NK-92 treated with Interleukin-12 subunit alpha and Interleukin-12 subunit beta, amount 100 ng/mL, for 24 hours (cell line): Measurements from ENCODE around the gene REX1BD.
"Not testable (repeated sequence)": the region's sequence is repeated elsewhere in the genome, so short reads cannot be mapped to it uniquely, and the experiment has no call there.

Source experiments
- DNase-seq: peaks from one replicate; lab custom pipeline; 2025; lab: John Stamatoyannopoulos, UW

REX1BD gene

DNA sequence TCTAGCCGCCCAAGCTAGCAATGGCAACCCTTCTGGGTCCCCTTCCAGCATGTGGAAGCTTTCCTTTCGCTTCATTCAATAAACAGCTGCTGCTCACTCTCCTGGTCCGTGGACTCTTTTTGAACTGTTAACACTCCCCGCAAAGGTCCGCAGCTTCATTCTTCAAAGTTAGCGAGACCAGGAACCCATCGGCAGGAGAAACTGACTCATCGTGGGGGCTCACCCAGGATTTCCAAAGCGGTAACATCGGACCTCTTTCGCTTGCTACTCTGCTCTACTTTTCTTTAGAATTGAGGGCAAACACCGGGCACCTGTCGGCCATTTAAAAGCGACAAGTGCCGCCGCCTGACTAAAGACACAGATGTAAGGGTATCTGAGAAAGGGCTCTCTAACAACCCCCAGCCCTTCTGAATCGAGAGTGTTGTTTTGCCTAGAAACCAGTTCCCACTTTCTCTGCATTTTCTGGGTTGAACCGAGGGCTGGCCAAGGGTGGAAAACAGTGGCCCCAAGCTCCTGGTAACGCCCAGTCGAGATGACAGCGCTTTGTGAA, 11.2 kb upstream of the REX1BD start:
- no peak for DNase-seq

DNA sequence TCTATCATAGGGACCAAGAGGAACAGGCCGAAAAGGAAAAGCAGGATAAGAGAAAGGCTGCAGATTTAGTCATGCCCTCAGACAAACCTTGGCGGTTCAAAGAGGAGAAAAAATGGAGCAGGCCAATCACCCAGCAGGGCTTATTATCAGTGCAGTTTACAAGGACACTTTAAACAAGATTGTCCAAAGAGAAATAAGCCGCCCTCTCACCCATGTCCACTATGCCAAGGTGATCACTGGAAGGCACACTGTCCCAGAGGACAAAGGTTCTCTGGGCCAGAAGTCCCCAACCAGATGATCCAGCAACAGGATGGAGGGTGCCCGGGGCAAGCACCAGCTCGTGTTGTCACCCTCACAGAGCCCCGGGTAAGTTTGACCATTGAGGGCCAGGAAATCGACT, 8.3 kb upstream of the REX1BD start:
- no peak for DNase-seq

DNA sequence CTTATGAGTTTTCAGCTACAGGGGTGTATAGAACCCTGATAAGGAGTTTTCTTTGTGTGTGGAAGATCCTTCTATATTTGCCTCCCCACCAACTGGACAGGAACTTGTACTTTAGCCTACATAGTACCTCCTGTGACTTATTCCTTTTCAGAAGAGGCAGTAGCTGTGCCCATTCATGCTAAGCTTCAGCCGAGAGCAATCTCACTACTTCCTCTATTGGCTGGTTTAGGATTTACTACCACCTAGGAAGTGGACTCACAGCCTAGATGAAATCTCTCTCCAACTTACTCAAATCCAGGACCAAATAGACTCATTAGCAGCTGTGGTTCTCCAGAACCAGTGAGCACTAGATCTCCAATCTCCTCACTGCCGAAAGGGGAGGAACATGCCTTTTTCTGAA, 2.3 kb upstream of the REX1BD start:
- no peak for DNase-seq

DNA sequence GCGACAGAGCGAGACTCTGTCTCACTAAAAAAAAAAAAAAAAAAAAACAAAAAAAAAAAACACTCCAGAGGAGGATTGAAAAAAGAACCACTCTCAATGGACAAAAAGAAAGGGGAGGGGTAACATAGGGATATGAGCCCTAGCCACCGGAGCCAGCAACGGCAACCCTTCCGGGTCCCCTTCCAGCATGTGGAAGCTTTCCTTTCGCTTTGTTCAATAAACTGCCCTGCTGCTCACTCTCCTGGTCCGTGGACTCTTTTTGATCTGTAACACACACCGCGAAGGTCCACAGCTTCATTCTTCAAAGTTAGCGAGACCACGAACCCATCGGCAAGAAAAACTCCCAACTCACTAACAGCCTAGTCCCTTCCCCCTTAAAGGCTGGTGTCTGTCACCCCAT, 1.0 kb upstream of the REX1BD start:
- no peak for DNase-seq

DNA sequence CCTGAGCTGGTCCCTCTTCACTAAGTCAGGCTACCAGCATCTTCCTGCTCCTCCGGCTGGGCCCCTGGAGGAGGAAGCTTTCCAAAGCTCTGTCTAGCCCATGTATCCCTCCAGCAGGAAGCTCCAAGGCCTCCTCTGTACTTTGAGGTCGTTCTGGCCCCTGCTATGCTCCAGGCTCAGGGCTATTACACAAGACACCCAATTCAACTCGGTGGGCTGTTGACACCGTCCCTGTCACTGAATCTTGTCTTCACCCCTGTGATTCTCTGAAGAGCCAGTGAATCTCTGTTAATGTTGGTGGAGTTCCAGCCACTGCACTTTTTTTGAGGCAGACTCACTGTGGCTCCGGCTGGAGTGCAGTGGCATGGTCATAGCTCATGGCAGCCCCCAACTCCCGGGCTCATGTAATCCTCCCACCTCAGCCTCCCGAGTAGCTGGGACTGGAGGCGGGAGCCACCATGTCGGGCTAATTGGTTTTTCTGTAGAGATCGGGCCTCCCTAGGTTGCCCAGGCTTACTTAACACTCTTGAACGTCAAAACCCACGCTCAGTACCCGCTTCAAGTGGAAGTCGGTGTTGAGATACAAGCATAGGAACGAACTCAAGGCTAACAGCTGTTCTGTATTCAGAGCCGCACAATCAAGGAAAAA, 512 bp upstream of the REX1BD start:
- DNase-seq: no peak

DNA sequence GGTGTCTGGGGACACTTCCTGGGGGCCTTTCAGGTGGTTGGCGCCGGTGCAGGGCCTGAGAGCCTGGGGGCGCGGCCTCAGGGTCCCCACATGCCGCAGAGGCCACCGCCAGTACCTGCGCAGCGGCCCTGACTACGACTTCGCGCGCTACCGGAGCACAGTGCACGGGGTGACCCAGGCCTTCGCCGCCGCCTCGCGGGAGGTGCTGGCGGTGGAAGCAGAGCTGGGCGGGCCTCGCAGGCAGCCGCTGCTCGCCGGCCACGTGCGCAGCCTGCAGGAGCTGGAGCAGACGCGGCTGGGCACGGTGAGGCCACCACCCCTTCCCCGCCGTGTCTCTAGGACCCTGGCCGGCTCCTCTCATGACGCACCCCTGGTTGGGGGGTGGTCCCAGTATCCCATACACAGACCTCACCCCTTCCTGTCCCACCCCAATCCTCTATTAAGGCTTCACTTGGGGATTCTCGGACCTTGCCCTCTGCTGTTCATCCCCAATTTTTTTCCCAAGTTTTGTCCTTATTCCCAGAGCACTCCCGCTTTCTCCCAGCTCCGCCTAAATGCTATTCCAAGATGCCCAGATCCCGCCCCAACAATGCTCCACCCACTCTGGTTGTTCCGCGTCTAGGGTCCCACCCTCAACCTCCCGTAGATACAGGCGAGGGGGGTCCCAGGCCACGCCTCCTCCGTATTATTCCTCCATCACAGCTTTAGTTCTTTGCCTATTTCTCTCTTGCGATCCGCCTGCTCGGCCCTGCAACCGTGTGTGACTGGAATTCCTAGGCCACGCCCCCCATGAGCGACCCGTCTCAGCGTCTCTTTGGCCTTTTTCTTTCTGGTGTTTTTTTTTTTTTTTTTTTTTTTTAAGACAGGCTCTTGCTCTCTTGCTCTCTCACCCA, 1.0 kb downstream of the REX1BD start:
- peak; percentile 86 for DNase-seq

DNA sequence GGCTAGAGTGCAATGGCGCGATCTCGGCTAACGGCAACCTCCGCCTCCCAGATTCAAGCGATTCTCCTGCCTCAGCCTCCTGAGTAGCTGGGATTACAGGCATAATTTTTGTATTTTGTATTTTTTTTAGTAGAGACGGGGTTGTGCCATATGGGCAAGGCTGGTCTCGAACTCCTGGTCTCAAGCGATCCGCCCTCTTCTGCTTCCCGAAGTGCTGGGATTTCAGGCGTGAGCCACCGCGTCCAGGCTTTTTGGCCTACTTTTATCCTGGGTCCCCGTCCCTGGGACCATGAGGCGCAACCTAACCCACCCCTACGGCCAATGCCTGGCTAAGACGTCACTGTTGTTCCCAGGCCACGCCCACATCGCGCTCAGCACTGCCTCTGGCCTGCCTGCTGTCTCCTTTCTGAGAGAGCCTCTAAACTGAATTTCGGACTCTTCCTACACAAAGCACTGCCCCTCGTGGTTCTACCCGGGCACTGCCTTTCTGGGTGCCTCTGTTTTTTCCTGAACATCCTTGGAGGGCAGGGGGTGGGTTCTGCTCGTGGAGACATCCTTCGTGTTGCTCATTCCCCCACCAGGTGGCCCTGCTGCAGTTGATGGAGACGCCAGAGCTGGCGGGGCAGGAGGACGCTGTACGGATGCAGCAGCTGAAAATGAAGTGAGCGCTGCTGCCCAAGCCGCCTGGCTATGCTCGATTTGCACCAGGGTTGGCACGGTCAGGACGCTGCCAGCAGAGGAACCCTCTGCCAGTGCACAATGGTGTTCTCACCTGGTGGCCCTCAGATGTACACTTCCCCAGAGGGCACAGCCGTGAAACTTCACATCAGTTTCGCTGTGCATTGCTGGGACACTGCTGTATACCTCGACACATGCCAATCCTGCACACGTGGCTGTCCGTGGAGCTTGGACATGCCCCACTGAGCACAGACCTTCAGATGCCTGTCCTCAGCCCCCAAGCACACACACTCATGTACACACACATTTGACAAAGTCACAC, 2.0 kb downstream of the REX1BD start:
- no peak for DNase-seq

DNA sequence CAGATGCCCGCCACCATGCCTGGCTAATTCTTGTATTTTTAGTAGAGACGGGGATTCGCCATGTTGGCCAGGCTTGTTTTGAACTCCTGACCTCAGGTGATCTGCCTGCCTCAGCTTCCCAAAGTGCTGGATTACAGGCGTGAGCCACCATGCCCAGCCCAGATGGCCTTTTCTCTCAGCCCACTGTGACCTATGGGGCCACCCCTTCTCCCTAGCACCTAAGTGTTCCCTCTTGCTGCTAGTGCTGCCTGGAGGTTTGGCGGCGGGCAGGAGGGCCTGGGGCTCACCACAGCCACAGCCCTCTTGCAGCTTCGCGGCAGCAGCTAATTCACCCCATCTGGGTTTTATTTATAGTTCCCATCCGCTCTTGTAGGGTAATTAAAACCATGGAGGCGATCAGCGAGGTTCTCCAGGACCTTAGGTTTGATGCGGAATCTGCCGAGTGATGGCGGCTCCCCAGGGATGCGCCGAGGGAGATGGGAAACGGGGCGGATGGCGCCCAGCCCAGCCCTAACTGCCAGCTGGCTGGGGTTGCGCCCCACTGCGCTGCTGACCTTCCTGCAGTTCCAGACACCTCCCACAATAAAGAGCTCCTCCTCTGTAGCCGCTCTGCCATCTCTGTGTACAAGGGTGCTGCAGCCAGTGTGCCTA, 3.3 kb downstream of the REX1BD start:
- no peak for DNase-seq

DNA sequence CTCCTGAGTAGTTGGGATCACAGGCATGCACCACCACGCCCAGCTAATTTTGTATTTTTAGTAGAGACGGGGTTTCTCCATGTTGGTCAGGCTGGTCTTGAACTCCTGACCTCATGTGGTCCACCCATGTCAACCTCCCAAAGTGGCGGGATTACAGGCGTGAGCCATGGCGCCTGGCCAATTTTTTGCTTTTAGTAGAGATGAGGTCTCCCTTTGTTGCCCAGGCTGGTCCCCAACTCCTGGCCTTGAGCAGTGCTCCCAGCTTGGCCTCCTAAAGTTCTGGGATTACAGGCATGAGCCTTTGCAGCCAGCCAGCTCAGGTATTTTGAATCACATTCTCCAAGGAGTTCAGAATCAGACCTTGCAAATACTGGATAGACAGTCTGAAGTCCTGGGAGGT, 4.1 kb downstream of the REX1BD start:
- not testable (repeated sequence) for DNase-seq

DNA sequence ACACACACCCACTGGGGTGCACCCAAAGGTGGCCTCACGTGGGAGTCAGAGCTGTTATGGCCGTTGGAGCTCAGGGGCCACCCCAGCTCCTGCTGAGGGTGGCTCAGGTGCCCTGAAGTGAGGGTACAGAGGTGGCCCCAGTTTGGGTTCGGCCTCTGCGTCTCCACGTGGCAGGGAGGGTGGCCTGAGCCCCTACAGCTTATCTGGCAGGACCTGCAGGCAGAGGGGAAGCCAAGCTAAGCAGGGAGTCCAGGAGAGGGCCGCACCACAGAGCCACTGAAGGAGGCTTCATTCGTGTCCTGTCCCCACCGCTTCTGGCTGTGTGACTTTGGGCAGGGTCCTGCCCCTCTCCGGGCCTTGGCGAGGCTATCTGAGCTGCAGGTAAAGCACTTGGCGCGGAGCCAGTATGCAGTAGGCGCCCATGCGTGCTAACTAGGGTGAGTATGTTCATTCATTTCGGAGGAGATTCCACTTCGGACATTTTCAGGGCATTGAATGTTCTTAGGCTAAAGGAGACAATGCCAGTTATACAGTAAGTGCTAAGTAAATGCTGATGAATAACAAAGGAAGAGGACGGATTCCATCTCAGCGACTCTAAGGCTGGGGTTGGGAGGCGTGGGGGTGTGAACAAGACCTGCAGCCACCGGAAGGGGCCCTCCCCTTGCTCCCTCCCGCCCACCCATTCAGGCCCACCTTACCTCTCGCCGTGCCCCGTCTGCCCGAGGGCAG, 4.9 kb downstream of the REX1BD start:
- DNase-seq: no peak

DNA sequence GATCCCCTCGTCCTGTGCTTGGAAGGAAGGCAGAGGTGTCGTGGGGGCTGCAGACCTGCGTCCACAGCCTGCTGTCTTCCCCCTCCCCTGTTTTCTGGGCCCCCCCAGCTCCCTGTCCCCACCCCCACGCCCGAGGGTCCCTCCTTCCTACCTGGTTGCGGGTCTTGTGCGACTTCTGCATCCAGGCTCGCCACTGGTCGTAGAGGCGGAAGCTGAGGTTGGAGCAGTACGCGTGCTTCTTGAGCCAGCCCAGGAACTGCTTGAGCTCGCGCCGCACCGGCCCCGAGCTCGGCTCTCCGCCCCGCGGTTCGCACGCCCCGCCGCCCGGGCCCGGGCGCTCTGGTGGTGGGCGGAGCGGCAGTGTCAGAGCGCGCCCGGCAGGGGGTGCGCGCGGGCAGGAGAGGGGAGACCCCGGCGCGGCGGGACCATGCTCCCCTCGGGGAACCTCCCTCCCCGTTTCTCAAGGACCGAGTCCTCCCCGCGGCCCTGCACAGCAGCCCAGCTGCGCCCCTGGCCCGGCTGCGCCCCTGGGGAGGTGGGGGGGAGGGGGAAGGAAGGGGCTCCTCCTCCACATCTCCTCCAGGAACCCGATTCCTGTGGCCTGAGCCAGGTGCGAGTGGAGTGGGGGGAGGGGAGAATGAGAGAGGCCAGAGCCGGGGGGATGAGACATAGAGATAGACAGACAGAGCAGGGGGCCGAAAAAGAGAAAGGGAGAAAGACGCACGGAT, 5.7 kb downstream of the REX1BD start:
- DNase-seq: peak; percentile 40

DNA sequence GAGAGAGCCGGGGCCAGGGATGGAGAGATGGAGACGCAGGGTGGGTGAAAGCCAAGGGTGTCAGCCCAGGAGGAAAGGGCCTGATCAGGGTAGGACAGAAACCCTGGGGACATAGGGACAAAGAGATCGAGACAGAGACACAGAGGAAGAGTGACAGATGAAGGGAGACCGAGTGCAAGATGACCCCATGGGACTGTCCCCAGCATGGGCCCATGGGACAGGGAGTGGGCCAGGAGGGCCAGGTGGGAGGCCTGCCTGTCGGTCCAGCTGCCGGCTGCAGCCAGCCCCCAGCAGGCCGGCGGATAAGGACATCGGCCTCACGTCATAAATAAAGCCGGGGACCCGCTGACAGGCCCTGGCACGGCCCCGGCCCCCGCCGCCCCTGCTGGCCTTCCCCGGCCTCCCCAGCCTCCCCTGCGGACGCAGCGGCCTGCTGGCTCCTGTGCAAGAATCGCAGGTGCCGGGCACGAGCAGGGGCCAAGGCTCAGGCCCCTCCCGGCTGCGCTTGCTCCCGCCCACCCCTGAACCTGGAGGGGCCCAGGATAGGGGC, 6.3 kb downstream of the REX1BD start:
- no peak for DNase-seq

DNA sequence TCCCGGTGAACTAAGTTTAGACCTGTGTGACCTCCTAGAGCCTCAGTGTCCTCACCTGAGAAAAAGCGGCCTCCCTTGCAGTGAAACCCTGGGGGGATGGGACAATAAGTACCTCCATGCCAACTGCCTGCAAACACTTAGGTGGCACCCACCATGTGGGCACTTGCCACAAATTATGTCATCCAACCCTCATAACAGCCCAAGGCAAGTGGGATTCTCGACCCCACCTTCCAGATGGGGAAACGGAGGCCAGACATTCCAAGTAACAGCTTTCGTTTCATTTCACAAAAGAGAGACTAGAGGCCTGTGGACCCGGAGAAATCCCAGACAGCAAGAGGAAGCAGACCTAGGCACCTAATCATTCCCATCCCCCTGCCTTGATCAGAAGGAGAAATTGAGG, 6.9 kb downstream of the REX1BD start:
- DNase-seq: no peak

DNA sequence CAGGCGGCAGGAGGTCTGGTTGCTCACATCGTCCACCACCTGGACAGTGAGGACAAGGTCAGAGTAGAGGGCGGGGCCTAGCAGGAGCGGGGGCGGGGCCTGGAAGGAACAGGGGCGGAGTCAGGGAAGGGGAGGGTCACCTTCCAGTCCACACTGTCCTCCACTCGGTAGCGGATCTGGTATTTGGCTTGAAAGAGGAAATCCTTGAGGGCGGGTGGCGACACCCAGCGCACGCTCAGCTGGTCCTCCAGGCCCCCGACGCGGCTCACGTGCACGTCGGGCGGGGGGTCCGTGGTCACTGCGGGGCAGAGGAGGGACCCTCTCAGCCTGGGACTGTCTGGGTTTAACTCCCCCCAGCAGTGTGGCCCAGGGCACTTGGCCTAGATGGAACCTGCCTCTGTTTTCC, 8.2 kb downstream of the REX1BD start:
- no peak for DNase-seq

DNA sequence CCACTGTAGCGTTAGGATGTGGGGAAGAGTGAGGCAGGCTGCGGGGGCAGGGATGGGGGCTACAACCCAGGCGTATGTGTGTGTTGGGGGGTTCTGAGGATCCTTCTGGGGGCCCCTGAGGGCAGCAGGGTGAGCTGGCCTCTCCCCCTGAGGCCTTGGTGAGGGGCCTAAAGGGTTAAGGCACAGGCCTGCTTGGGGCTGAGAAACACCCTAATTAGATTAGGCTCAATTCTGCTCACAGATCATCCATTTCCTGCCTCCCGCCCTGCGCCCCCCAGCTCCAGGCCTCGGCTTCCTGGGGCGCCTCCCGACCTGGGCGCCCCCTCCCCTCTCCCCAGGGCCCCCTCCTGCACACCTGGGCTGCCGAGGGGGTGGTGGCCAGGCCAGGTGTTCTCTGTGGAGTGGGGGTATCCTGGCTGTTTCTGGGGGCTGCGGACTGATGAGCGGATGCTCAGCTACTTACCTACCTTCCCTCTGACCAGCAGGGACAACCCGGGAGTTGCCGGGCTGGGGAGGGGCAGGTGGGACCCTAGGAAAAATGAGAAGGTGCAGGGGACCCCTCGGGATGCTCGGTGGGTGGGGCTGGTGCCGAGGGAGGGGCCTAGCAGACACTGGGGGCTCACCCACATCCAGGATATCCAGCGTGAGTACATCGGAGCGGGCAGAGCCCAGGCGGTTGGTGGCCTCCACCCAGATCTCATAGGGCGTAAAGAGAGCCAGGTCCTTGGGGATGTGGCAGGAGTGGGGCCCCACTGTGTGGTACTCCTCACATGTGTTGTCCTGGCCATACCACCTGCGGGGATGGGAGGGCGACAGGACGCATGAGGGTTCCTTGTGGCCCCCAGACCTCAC, 9.4 kb downstream of the REX1BD start:
- no peak for DNase-seq

DNA sequence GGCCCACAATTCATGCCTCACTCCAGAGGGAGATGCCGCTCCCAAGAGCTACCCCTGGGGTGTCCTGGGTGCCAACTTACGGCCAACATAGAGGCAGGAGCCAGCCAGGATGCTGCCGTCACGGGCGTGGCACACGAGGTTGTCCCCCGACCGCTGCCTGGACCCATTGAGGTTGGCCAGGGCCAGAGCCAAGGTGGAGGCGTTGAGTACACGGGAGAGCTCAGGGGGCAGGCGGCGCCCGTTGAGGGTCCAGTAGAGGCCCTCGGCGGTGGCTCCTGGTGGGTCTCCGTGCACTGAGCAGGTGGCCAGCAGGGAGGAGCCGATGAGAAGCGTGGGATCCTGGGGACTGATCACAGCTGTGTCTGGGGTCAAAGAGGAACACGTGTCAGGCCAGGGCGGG, 10.9 kb downstream of the REX1BD start:
- no peak for DNase-seq

DNA sequence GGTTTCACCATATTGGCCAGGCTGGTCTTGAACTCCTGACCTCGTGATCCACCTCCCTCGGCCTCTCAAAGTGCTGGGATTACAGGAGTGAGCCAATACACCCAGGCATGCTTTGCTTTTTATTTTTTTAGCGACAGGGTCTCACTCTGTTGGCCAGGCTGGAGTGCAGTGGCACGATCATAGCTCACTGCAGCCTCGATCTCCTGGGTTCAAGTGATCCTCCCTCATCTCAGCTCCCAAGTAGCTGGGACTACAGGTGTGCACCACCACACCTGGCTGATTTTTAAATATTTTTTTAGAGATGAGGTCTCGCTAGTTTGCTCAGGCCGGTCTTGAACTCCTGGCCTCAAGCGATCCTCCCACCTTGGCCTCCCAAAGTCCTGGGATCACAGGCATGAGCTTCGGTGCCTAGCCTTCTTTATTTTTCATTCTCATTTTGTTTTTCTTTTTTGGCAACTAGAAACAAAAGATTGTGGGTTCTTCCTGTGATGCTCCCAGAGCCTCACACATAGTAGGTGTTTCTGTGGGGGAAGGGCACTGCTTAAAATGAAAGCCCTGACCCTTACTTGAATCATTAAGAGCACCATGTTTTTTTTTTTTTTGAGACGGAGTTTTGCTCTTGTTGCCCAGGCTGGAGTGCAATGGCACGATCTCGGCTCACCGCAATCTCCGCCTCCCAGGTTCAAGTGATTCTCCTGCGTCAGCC, 12.2 kb downstream of the REX1BD start:
- not testable (repeated sequence) for DNase-seq

DNA sequence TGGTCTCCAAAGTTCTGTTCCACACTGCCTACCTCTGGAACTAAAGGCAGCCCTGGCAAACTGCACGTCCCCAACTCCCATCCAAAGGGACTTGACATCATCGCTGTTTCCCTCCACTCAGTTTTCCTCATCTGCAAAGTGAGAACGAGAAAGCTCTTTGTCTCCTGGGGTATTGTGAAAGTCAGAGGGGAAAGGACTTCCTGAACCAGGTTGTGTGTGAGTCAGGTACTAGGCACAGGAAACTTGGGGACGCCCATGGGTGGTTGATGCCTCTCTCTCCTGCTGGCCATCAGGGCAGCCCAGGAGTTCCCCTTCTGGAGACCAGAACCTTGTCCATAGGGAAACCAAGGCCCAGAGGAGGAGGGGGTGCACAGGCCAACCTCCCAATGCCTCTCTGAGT, 13.3 kb downstream of the REX1BD start:
- DNase-seq: no peak
